HepG2 (cell line): ENCODE measurements around the gene ZBTB9.

Source experiments
- KMT2B ChIP-seq: IDR thresholded peaks from 2 replicates; pipeline ENCODE4 v1.6.1; 2016; ENCODE audit warnings: missing genetic modification reagents, missing compliant biosample characterization
- NPAS2 ChIP-seq: sonication (generic); formaldehyde crosslinking; IDR thresholded peaks from 2 replicates; pipeline ENCODE4 v1.8.0; 2022; ENCODE audit warnings: mild to moderate bottlenecking, missing genetic modification reagents, borderline replicate concordance
- RFX5 ChIP-seq: IDR thresholded peaks from 2 replicates; pipeline ENCODE4 v1.6.1; 2011; ENCODE audit warnings: low read depth, low read length, improper control_type of control experiment
- SPEN ChIP-seq: sonication (generic); formaldehyde crosslinking; IDR thresholded peaks from 2 replicates; pipeline ENCODE4 v1.5.1; 2020; ENCODE audit warnings: low read depth, mild to moderate bottlenecking, missing genetic modification reagents
- ZNF282 ChIP-seq: fragments of 450-650 bp; IDR thresholded peaks from 2 replicates; pipeline ENCODE4 v1.6.1; 2018; ENCODE audit not compliant: partially characterized antibody
- ZNF432 ChIP-seq: sonication (generic); formaldehyde crosslinking; IDR thresholded peaks from 2 replicates; pipeline ENCODE4 v1.5.0; 2020; ENCODE audit warnings: missing genetic modification reagents, mild to moderate bottlenecking, borderline replicate concordance
- ZNF775 ChIP-seq: sonication (generic); formaldehyde crosslinking; IDR thresholded peaks from 2 replicates; pipeline ENCODE4 v1.4.0; 2020; ENCODE audit warnings: missing genetic modification reagents, mild to moderate bottlenecking, moderate library complexity, borderline replicate concordance
- TF ChIP-seq, protein P1 (sequence below): sonication (generic); formaldehyde crosslinking; IDR thresholded peaks from 2 replicates; pipeline ENCODE4 v1.8.1; 2023; ENCODE audit warnings: mild to moderate bottlenecking, moderate library complexity, missing genetic modification reagents
- TF ChIP-seq, protein P2 (sequence below): sonication (generic); formaldehyde crosslinking; IDR thresholded peaks from 2 replicates; pipeline ENCODE4 v1.5.0; 2020; ENCODE audit warnings: mild to moderate bottlenecking, missing genetic modification reagents, moderate library complexity

DNA sequence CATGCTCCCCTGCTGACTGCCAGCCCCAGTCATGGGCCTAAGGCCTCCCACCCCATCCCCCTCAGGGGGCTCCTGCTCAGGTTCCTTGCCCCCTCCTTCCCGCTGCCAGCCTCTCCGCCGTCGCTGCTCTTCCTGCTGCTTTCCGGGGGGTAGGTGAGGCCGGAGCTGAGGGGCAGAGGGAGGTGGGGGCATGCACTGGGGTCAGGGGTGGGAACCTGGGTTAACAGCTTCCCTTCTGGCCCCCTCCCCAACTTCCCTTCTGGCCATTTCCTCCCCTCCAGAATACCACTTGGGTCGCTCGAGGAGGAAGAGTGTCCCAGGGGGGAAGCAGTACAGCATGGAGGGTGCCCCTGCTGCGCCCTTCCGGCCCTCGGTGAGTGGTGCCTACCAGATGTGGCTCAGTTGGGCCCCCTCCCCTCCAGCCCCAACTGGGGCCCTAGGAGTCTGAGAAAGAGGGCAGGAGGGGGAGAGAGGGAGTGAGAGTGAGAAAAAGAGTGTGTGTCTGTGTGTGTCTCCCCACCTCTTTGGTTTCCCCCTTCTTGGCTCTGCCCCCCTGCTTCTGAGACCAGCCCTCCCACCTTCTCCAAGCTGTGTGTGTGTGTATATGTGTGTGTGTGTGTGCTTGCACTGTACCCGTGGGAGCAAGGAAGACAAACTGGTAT is 22.4 kb upstream of the ZBTB9 start:
- TF ChIP-seq ZNF282 (no peak), NPAS2 (CRISPR knock-in tag) (no peak), ZNF432 (CRISPR knock-in tag) (no peak), RFX5 (no peak), KMT2B (CRISPR knock-in tag) (no peak), ZNF775 (CRISPR knock-in tag) (no peak), SPEN (CRISPR knock-in tag) (no peak)
- TF ChIP-seq, protein P1, sequence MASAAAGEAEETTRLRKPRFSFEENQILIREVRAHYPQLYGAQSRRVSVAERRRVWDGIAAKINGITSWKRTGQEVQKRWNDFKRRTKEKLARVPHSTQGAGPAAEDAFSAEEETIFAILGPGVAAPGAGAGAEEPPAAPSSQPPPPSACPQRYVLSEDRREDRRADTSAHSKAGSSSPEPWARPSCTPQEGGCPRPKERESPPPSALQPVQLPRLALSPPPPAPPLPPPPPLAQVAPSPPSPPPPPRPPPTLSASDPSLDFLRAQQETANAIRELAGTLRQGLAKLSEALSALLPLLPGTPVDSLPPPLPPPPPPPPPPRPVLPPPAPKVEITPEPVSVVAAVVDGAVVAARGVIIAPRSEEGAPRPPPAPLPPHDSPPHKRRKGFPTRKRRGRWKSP (CRISPR knock-in tag), result no peak
- TF ChIP-seq, protein P2, sequence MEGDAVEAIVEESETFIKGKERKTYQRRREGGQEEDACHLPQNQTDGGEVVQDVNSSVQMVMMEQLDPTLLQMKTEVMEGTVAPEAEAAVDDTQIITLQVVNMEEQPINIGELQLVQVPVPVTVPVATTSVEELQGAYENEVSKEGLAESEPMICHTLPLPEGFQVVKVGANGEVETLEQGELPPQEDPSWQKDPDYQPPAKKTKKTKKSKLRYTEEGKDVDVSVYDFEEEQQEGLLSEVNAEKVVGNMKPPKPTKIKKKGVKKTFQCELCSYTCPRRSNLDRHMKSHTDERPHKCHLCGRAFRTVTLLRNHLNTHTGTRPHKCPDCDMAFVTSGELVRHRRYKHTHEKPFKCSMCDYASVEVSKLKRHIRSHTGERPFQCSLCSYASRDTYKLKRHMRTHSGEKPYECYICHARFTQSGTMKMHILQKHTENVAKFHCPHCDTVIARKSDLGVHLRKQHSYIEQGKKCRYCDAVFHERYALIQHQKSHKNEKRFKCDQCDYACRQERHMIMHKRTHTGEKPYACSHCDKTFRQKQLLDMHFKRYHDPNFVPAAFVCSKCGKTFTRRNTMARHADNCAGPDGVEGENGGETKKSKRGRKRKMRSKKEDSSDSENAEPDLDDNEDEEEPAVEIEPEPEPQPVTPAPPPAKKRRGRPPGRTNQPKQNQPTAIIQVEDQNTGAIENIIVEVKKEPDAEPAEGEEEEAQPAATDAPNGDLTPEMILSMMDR (CRISPR knock-in tag), result no peak
